PC-9 (cell line): Measurements from ENCODE around the gene DNAJB2. TPM values are rescaled to one million over a fixed set of nuclear protein-coding genes. Genes with fewer than 3 reads are reported as not detected.
"Not testable (repeated sequence)": the region's sequence is repeated elsewhere in the genome, so short reads cannot be mapped to it uniquely, and the experiment has no call there.

ENCODE experiments used
- BruUV-seq: library from RNA; stranded (reverse); fragments of 400-500 nt; replicated peaks from 2 replicates; lab custom pipeline; 2021; lab: Mats Ljungman, UMichigan
- CTCF ChIA-PET: fragments of 300-600 bp; sonication (Branson Sonifier 250); formaldehyde crosslinking; loops from one replicate; lab custom pipeline; 2022; ENCODE audit warnings: antibody characterized with exemption; lab: Charles Lee
- POLR2A ChIA-PET: fragments of 300-600 bp; sonication (Branson Sonifier 250); formaldehyde crosslinking; loops from one replicate; lab custom pipeline; 2022; ENCODE audit warnings: antibody characterized with exemption; ENCODE audit not compliant: unreplicated experiment; lab: Charles Lee
- DNase-seq, 2 experiments: peaks; one replicate each; pipeline versions ENCODE4 v3.0.0 to v3.0.0-alpha.2; 2015 to 2022; ENCODE audit warnings: mixed read lengths in 1 of 2
- H2AFZ ChIP-seq: fragments of 200-600 bp; sonication (generic); 2 replicates; pipeline ENCODE4 v1.8.1; 2017; ENCODE audit warnings: antibody characterized with exemption
- H3F3A ChIP-seq: fragments of 200-600 bp; sonication (generic); 2 replicates; pipeline ENCODE4 v1.8.1; 2017; ENCODE audit warnings: antibody characterized with exemption, mild to moderate bottlenecking, low read depth; ENCODE audit not compliant: insufficient read depth
- H3K27ac ChIP-seq: fragments of 200-600 bp; sonication (generic); 2 replicates; pipeline ENCODE4 v1.6.1; 2016; ENCODE audit warnings: mixed run types
- H3K27me3 ChIP-seq: fragments of 200-600 bp; sonication (generic); 2 replicates; pipeline ENCODE4 v1.6.1; 2016; ENCODE audit warnings: low read depth, mixed run types; ENCODE audit not compliant: insufficient read depth
- H3K36me3 ChIP-seq: fragments of 200-600 bp; sonication (generic); 2 replicates; pipeline ENCODE4 v1.6.1; 2016; ENCODE audit warnings: low read depth, mixed run types
- H3K4me1 ChIP-seq: fragments of 200-600 bp; sonication (generic); replicated peaks from 2 replicates; pipeline ENCODE4 v1.6.1; 2016; ENCODE audit warnings: mixed run types; ENCODE audit not compliant: insufficient read depth
- H3K4me2 ChIP-seq: fragments of 200-600 bp; sonication (generic); 2 replicates; pipeline ENCODE4 v1.6.1; 2017; ENCODE audit warnings: mixed run types
- H3K4me3 ChIP-seq: fragments of 200-600 bp; sonication (generic); 2 replicates; pipeline ENCODE4 v1.6.1; 2016; ENCODE audit warnings: mixed run types
- H3K79me2 ChIP-seq: fragments of 200-600 bp; sonication (generic); 2 replicates; pipeline ENCODE4 v1.6.1; 2017; ENCODE audit warnings: low read depth, mixed run types
- H3K9me2 ChIP-seq: fragments of 200-600 bp; sonication (generic); 2 replicates; pipeline ENCODE4 v1.8.1; 2017; ENCODE audit warnings: mild to moderate bottlenecking; ENCODE audit not compliant: insufficient read depth
- H3K9me3 ChIP-seq: fragments of 200-600 bp; sonication (generic); 2 replicates; pipeline ENCODE4 v1.8.1; 2016; ENCODE audit warnings: low read depth; ENCODE audit not compliant: insufficient read depth
- H4K20me1 ChIP-seq: fragments of 200-600 bp; sonication (generic); 2 replicates; pipeline ENCODE4 v1.8.1; 2017; ENCODE audit not compliant: insufficient read depth
- EZH2 ChIP-seq: fragments of 200-600 bp; sonication (generic); IDR thresholded peaks from 2 replicates; pipeline ENCODE4 v1.8.0; 2017; ENCODE audit warnings: antibody characterized with exemption, low read depth
- intact Hi-C: fragments of 100-400 bp; cut with micrococcal nuclease; formaldehyde crosslinking; loops from one replicate; pipeline ENCODE4 v1.10.0; 2022; ENCODE audit not compliant: unreplicated experiment
- total RNA-seq: library from RNA; stranded (reverse); gene quantifications from 2 replicates; pipeline ENCODE4 v1.2.3, GENCODE V29; 2021
- TF ChIP-seq, protein P1 (sequence below): fragments of 200-600 bp; sonication (generic); conservative IDR thresholded peaks from 2 replicates; pipeline ENCODE4 v1.6.1; 2017; ENCODE audit warnings: mixed run types, antibody characterized with exemption, mild to moderate bottlenecking, moderate library complexity

Gene DNAJB2
- total RNA-seq, 1 experiment from 2014 or later = 38.5 TPM

- H3F3A ChIP-seq = peaks cover 4% of the 10 kb centered on the region; the same call in 1 of the 2 replicates
- no peaks in the 10 kb centered on the region for H3K9me2 ChIP-seq
- TSS peak; percentile 6 for BruUV-seq
- no peak overlapping the region for H3K27ac ChIP-seq
- no peaks in the 10 kb centered on the region for H3K79me2 ChIP-seq
- no peaks in the 10 kb centered on the region for H3K9me3 ChIP-seq
- no peaks in the 10 kb centered on the region for H3K36me3 ChIP-seq
- ChIA-PET CTCF (interaction anchor here (1.0 kb wide), 1 partner anchor 101 kb away, joined by 3 read pairs; no protein-coding TSS in a partner anchor), POLR2A (interaction anchor here (0.6 to 0.9 kb wide), 3 partner anchors 12 to 995 kb away, joined by 4 to 7 read pairs (median 4); no protein-coding TSS in a partner anchor)
- H3K4me2 ChIP-seq = no peak overlapping the region
- peaks cover 12% of the 10 kb centered on the region for H3K4me1 ChIP-seq
- DNase-seq = peak in 1 of 2 experiments; percentile 86
- intact Hi-C loops = loop anchor here (2.0 kb wide), 1 partner anchor 58 kb away; the partner anchor contains the start of genes ANKZF1 and ATG9A
- no peak overlapping the region for H2AFZ ChIP-seq
- no peaks in the 10 kb centered on the region for H4K20me1 ChIP-seq
- TF ChIP-seq EZH2 = no peak
- TF ChIP-seq, protein P1, sequence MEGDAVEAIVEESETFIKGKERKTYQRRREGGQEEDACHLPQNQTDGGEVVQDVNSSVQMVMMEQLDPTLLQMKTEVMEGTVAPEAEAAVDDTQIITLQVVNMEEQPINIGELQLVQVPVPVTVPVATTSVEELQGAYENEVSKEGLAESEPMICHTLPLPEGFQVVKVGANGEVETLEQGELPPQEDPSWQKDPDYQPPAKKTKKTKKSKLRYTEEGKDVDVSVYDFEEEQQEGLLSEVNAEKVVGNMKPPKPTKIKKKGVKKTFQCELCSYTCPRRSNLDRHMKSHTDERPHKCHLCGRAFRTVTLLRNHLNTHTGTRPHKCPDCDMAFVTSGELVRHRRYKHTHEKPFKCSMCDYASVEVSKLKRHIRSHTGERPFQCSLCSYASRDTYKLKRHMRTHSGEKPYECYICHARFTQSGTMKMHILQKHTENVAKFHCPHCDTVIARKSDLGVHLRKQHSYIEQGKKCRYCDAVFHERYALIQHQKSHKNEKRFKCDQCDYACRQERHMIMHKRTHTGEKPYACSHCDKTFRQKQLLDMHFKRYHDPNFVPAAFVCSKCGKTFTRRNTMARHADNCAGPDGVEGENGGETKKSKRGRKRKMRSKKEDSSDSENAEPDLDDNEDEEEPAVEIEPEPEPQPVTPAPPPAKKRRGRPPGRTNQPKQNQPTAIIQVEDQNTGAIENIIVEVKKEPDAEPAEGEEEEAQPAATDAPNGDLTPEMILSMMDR = no peak
- no peak overlapping the region for H3K4me3 ChIP-seq
- H3K27me3 ChIP-seq = no peaks in the 10 kb centered on the region
Measured at GRCh38 chr2:219286436-219287115, 7.4 kb downstream of the DNAJB2 start.

GRCh38 chr2:219287116-219287440, 7.9 kb downstream of the DNAJB2 start:
- H4K20me1 ChIP-seq, H3F3A ChIP-seq, H3K4me3 ChIP-seq, BruUV-seq, H3K79me2 ChIP-seq, H2AFZ ChIP-seq, DNase-seq, H3K9me3 ChIP-seq, H3K4me2 ChIP-seq, H3K9me2 ChIP-seq, H3K27me3 ChIP-seq, H3K27ac ChIP-seq, H3K36me3 ChIP-seq: not testable (repeated sequence)
- intact Hi-C loops = loop anchor here (2.0 kb wide), 1 partner anchor 58 kb away; the partner anchor contains the start of genes ANKZF1 and ATG9A
- H3K4me1 ChIP-seq = peaks cover 12% of the 10 kb centered on the region
- ChIA-PET POLR2A (interaction anchor here (0.9 kb wide), 1 partner anchor 13 kb away, joined by 7 read pairs; no protein-coding TSS in a partner anchor), CTCF (interaction anchor here (0.7 to 1.0 kb wide), 2 partner anchors 25 to 100 kb away, joined by 3 to 4 read pairs; no protein-coding TSS in a partner anchor)

- Histone ChIP-seq H3K79me2 (no peaks in the 10 kb centered on the region), H3K9me3 (no peaks in the 10 kb centered on the region), H3K4me3 (no peak overlapping the region), H3K4me2 (no peak overlapping the region), H3K27me3 (no peaks in the 10 kb centered on the region), H3K27ac (no peak overlapping the region), H4K20me1 (no peaks in the 10 kb centered on the region), H3K4me1 (peaks cover 12% of the 10 kb centered on the region), H3F3A (peaks cover 4% of the 10 kb centered on the region; the same call in 1 of the 2 replicates), H3K36me3 (no peaks in the 10 kb centered on the region), H3K9me2 (no peaks in the 10 kb centered on the region), H2AFZ (no peak overlapping the region)
- BruUV-seq = no TSS peak
- ChIA-PET POLR2A (no interaction called here), CTCF (interaction anchor here (0.7 kb wide), 1 partner anchor 25 kb away, joined by 4 read pairs; no protein-coding TSS in a partner anchor)
- DNase-seq = no peak
- intact Hi-C loops = loop anchor here (2.0 kb wide), 1 partner anchor 59 kb away; the partner anchor contains the start of genes ANKZF1 and ATG9A
- no peak for TF ChIP-seq EZH2
Measured at GRCh38 chr2:219287580-219288265, 8.6 kb downstream of the DNAJB2 start.

GRCh38 chr2:219289195-219289536, 10.0 kb downstream of the DNAJB2 start:
- Histone ChIP-seq H4K20me1 (no peaks in the 10 kb centered on the region), H3K4me1 (peaks cover 12% of the 10 kb centered on the region), H3K4me3 (no peak overlapping the region), H3K79me2 (no peaks in the 10 kb centered on the region), H3K9me3 (no peaks in the 10 kb centered on the region), H3K27me3 (no peaks in the 10 kb centered on the region), H3K9me2 (no peaks in the 10 kb centered on the region), H3K27ac (no peak overlapping the region), H3F3A (peaks cover 4% of the 10 kb centered on the region; the same call in 1 of the 2 replicates), H3K36me3 (no peaks in the 10 kb centered on the region), H3K4me2 (peak overlapping the region; percentile 41; the same call in 1 of the 2 replicates), H2AFZ (no peak overlapping the region)
- CTCF ChIA-PET = interaction anchor here (0.7 kb wide), 1 partner anchor 44 kb away, joined by 3 read pairs; no protein-coding TSS in a partner anchor
- no TSS peak for BruUV-seq
- intact Hi-C loops = no loop called here
- POLR2A ChIA-PET = interaction anchor here (0.6 kb wide), 1 partner anchor 77 kb away, joined by 19 read pairs; no protein-coding TSS in a partner anchor
- TF ChIP-seq, protein P1 = no peak
- no peak for TF ChIP-seq EZH2
- DNase-seq = no peak
